HepG2 (cell line): ENCODE data around the gene SLC1A2. TPM values are rescaled to one million over a fixed set of nuclear protein-coding genes. Genes with fewer than 3 reads are reported as not detected.

Experiments used
- ATAC-seq: fragments of 200-7000 bp; cut with Tn5 transposase; 3 replicates; pipeline ENCODE4 v1.9.1; 2020; ENCODE audit warnings: mild to moderate bottlenecking, moderate library complexity
- BruUV-seq: library from RNA; stranded (reverse); fragments of 400-500 nt; replicated peaks from 2 replicates; lab custom pipeline; 2021; lab: Mats Ljungman, UMichigan
- CTCF ChIA-PET: fragments of 300-600 bp; formaldehyde crosslinking; extraction: SDS; loops from one replicate; lab custom pipeline; 2021; ENCODE audit warnings: low total read pairs, inconsistent platforms, low intra/inter-chr PET ratio; lab: Yijun Ruan, JAX
- POLR2A ChIA-PET: fragments of 350-600 bp; sonication (Branson Sonifier 250); formaldehyde crosslinking; loops from one replicate; lab custom pipeline; 2020; ENCODE audit warnings: antibody characterized with exemption, inconsistent platforms; lab: Yijun Ruan, JAX
- DNase-seq: peaks from one replicate; pipeline ENCODE4 v3.0.0-alpha.2; 2015; ENCODE audit warnings: low spot score
- FAIRE-seq: peaks from 3 replicates; lab custom pipeline; 2011; peaks lifted over from hg19 to GRCh38; lab: Jason Lieb, UNC
- H2AFZ ChIP-seq: one replicate; pipeline ENCODE4 v1.6.1; 2011; ENCODE audit warnings: low read length, inconsistent platforms
- H3K27ac ChIP-seq: fragments of 300-600 bp; 3 replicates; pipeline ENCODE4 v1.8.0; 2011; ENCODE audit warnings: mixed run types, mild to moderate bottlenecking, mixed read lengths, low read length, inconsistent platforms; ENCODE audit not compliant: insufficient read depth; ENCODE audit errors: extremely low read length
- H3K27me3 ChIP-seq, 2 experiments: fragments of 200-600 bp in 1 of 2; 2 replicates in 1 of 2; 3 replicates in 1 of 2; pipeline versions ENCODE4 v1.6.0 to v1.8.0; 2011; ENCODE audit warnings: low read length in 2 of 2, mild to moderate bottlenecking in 2 of 2, moderate library complexity in 2 of 2, inconsistent platforms in 1 of 2; ENCODE audit not compliant: insufficient read depth in 2 of 2, control insufficient read depth in 1 of 2
- H3K36me3 ChIP-seq, 2 experiments: fragments of 200-600 bp in 1 of 2; replicated peaks in 1 of 2; 2 replicates in 1 of 2; 3 replicates in 1 of 2; pipeline versions ENCODE4 v1.5.1 to v1.8.0; 2011; ENCODE audit warnings: low read length in 2 of 2, inconsistent platforms in 1 of 2; ENCODE audit not compliant: insufficient read depth in 2 of 2, control insufficient read depth in 1 of 2
- H3K4me1 ChIP-seq: 2 replicates; pipeline ENCODE4 v1.5.1; 2012; ENCODE audit warnings: low read length, inconsistent platforms; ENCODE audit not compliant: insufficient read depth
- H3K4me2 ChIP-seq: 2 replicates; pipeline ENCODE4 v1.6.0; 2011; ENCODE audit warnings: low read depth, low read length, inconsistent platforms
- H3K4me3 ChIP-seq, 3 experiments: fragments of 200-600 bp in 1 of 3; sonication (generic), shearing (Covaris generic) in 1 of 3; replicated peaks in 1 of 3; 2 replicates each; pipeline ENCODE4 v1.5.1; 2011 to 2016; ENCODE audit warnings: low read length in 3 of 3, inconsistent platforms in 2 of 3, low read depth in 2 of 3, mild to moderate bottlenecking in 2 of 3, control low read depth in 1 of 3, mixed read lengths in 1 of 3; ENCODE audit not compliant: insufficient read depth in 1 of 3
- H3K79me2 ChIP-seq: one replicate; pipeline ENCODE4 v1.6.1; 2011; ENCODE audit warnings: low read length, inconsistent platforms; ENCODE audit not compliant: insufficient read depth
- H3K9ac ChIP-seq: 2 replicates; pipeline ENCODE4 v1.6.0; 2011; ENCODE audit warnings: mild to moderate bottlenecking, low read depth, low read length, inconsistent platforms; ENCODE audit not compliant: insufficient read depth
- H3K9me3 ChIP-seq: 2 replicates; pipeline ENCODE4 v1.5.1; 2012; ENCODE audit warnings: mild to moderate bottlenecking, low read length
- H4K20me1 ChIP-seq: 2 replicates; pipeline ENCODE4 v1.6.0; 2011; ENCODE audit warnings: inconsistent platforms, mild to moderate bottlenecking, low read length, moderate library complexity; ENCODE audit not compliant: insufficient read depth
- ARNT ChIP-seq: fragments of 450-650 bp; IDR thresholded peaks from 2 replicates; pipeline ENCODE4 v1.6.1; 2017
- ARNT2 ChIP-seq: sonication (generic); formaldehyde crosslinking; IDR thresholded peaks from 2 replicates; pipeline ENCODE4 v1.8.0; 2022; ENCODE audit warnings: mild to moderate bottlenecking, low read depth, missing genetic modification reagents, moderate library complexity
- CENPT ChIP-seq: sonication (generic); formaldehyde crosslinking; IDR thresholded peaks from 2 replicates; pipeline ENCODE4 v1.8.0; 2022; ENCODE audit warnings: low read depth, mild to moderate bottlenecking, moderate library complexity, missing genetic modification reagents
- FOSL2 ChIP-seq: sonication (generic); formaldehyde crosslinking; IDR thresholded peaks from 2 replicates; pipeline ENCODE4 v1.4.0; 2020; ENCODE audit warnings: missing genetic modification reagents
- HNF4A ChIP-seq: sonication (generic); formaldehyde crosslinking; IDR thresholded peaks from 2 replicates; pipeline ENCODE4 v1.4.0; 2020; ENCODE audit warnings: missing genetic modification reagents
- HNRNPK ChIP-seq: fragments of 200-400 bp; formaldehyde crosslinking; IDR thresholded peaks from 2 replicates; pipeline ENCODE4 v1.6.1; 2018; ENCODE audit warnings: low read length, low read depth, moderate library complexity, mild to moderate bottlenecking; ENCODE audit not compliant: poor library complexity, severe bottlenecking
- JUNB ChIP-seq: sonication (generic); formaldehyde crosslinking; IDR thresholded peaks from 2 replicates; pipeline ENCODE4 v1.8.0; 2022; ENCODE audit warnings: missing genetic modification reagents, mild to moderate bottlenecking, borderline replicate concordance
- NR2F6 ChIP-seq, 2 experiments: IDR thresholded peaks; 2 replicates each; pipeline ENCODE4 v1.6.1; 2016; ENCODE audit warnings: antibody characterized with exemption in 1 of 2, mild to moderate bottlenecking in 1 of 2
- SUZ12 ChIP-seq: fragments of 150-350 bp; IDR thresholded peaks from 2 replicates; pipeline ENCODE4 v1.6.1; 2014; ENCODE audit warnings: low read depth, low read length
- YEATS2 ChIP-seq: sonication (generic); formaldehyde crosslinking; IDR thresholded peaks from 2 replicates; pipeline ENCODE4 v1.4.0; 2020; ENCODE audit warnings: missing genetic modification reagents, borderline replicate concordance
- ZNF253 ChIP-seq: sonication (generic); formaldehyde crosslinking; IDR thresholded peaks from 2 replicates; pipeline ENCODE4 v1.8.0; 2022; ENCODE audit warnings: mild to moderate bottlenecking, missing genetic modification reagents, borderline replicate concordance
- ZNF33B ChIP-seq: sonication (generic); formaldehyde crosslinking; IDR thresholded peaks from 2 replicates; pipeline ENCODE4 v1.5.1; 2020; ENCODE audit warnings: mild to moderate bottlenecking, missing genetic modification reagents
- ZNF557 ChIP-seq: sonication (generic); formaldehyde crosslinking; IDR thresholded peaks from 2 replicates; pipeline ENCODE4 v1.4.0; 2020; ENCODE audit warnings: missing genetic modification reagents
- ZNF781 ChIP-seq: sonication (generic); formaldehyde crosslinking; IDR thresholded peaks from 2 replicates; pipeline ENCODE4 v1.5.1; 2020; ENCODE audit warnings: borderline replicate concordance, mild to moderate bottlenecking, missing genetic modification reagents; ENCODE audit errors: not compliant biosample characterization
- WGBS: methylation state at CpG from one replicate; pipeline ENCODE4 v1.1.6; 2017; ENCODE audit warnings: low lambda C conversion rate; 5-methylcytosine and 5-hydroxymethylcytosine counted together
- in situ Hi-C: cut with HindIII; loops from 2 replicates; pipeline ENCODE4 v1.10.0; 2017; ENCODE audit warnings: low pct_unique_long_range_greater_than_20kb; ENCODE audit not compliant: extremely low pct_ligation_motif_present
- intact Hi-C: fragments of 100-400 bp; cut with micrococcal nuclease; formaldehyde crosslinking; loops from one replicate; pipeline ENCODE4 v1.10.0; 2022; ENCODE audit not compliant: unreplicated experiment
- polyA plus RNA-seq, 8 experiments: library from polyadenylated mRNA; depleted of rRNA in 3 of 8; stranded (reverse) in 7 of 8; unstranded in 1 of 8; fragments of >200 nt; fragmentation: Illumina TruSeq in 4 of 8; extraction: Trizol in 4 of 8; gene quantifications; 2 replicates each; pipeline versions ENCODE4 v1.2.1 to v1.2.3, GENCODE V29; 2011 to 2016; ENCODE audit warnings: low read depth in 4 of 8, missing spikeins in 1 of 8, mixed read lengths in 1 of 8; ENCODE audit not compliant: insufficient read depth in 1 of 8
- total RNA-seq, 5 experiments: library from RNA; depleted of rRNA; stranded (reverse); fragments of >200 nt; fragmentation: Illumina TruSeq; extraction: Trizol; gene quantifications; 2 replicates each; pipeline ENCODE4 v1.2.3, GENCODE V29; 2016; ENCODE audit warnings: low read depth in 1 of 5
- TF ChIP-seq, protein P1 (sequence below): sonication (generic); formaldehyde crosslinking; IDR thresholded peaks from 2 replicates; pipeline ENCODE4 v1.8.1; 2023; ENCODE audit warnings: mild to moderate bottlenecking, inconsistent platforms, moderate library complexity, missing genetic modification reagents, borderline replicate concordance
- TF ChIP-seq, protein P2 (sequence below): sonication (generic); formaldehyde crosslinking; IDR thresholded peaks from 2 replicates; pipeline ENCODE4 v1.4.0; 2020; ENCODE audit warnings: missing genetic modification reagents

Gene SLC1A2
- total and polyA plus RNA-seq, 2 of the 13 experiments (the other 11 are each of a cell fraction or from before 2014, with no cell fraction given) = 23.2 to 43.2 TPM

DNA sequence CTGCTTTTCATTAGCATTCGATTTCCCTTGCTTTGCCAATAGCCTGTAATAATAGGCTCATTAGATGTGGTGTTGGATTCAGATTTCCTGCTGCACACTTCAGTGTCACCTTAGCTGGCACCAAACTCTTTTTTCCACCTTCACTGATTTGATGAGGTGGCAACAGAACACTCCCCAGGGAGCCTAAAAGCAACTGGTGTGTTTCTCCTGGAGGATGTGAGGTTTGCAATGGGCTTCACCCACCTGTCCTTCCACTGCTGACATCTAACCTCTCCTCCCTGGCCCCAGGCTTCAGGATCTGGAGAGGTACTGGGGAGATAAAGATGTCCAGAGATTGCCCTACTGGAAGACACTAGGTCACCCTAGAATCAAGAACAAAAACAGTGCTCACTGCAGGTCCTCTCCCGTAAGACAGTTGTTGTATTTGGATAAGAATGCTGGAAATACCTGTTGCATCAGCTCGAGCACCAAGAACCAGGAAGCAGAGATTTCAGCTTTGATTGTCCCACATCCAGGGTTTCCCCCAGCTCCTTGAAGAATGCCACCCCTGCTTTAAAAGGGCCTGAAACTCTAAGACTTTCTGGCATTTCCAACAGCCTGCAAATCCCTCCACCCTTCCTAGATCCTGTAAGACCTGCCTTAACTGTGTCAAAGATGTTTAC, 96.9 kb downstream of the SLC1A2 start:
- Histone ChIP-seq H3K4me3 (no peak overlapping the region), H3K27me3 (no peaks in the 10 kb centered on the region), H3K9ac (no peak overlapping the region), H3K9me3 (no peaks in the 10 kb centered on the region), H3K4me1 (no peaks in the 10 kb centered on the region), H3K36me3 (peaks cover 1 to 13% of the 10 kb centered on the region in 2 experiments; a peak in 1 of 5 replicates), H2AFZ (no peak overlapping the region), H3K27ac (no peak overlapping the region), H4K20me1 (no peaks in the 10 kb centered on the region), H3K79me2 (no peaks in the 10 kb centered on the region), H3K4me2 (no peak overlapping the region)
- ChIA-PET CTCF (no interaction called here), POLR2A (no interaction called here)
- TF ChIP-seq, protein P1, sequence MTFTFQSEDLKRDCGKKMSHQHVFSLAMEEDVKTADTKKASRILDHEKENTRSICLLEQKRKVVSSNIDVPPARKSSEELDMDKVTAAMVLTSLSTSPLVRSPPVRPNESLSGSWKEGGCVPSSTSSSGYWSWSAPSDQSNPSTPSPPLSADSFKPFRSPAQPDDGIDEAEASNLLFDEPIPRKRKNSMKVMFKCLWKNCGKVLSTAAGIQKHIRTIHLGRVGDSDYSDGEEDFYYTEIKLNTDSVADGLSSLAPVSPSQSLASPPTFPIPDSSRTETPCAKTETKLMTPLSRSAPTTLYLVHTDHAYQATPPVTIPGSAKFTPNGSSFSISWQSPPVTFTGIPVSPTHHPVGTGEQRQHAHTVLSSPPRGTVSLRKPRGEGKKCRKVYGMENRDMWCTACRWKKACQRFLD (CRISPR knock-in tag) = no peak
- no peak for TF ChIP-seq ZNF253 (CRISPR knock-in tag)
- TF ChIP-seq ARNT = no peak
- no peak for TF ChIP-seq CENPT (CRISPR knock-in tag)
- TF ChIP-seq ZNF33B (CRISPR knock-in tag) = no peak
- TF ChIP-seq ZNF781 = no peak
- TF ChIP-seq SUZ12 = no peak
- TF ChIP-seq JUNB = no peak
- no peak for TF ChIP-seq YEATS2 (CRISPR knock-in tag)
- TF ChIP-seq HNRNPK = no peak
- no peak for TF ChIP-seq FOSL2 (CRISPR knock-in tag)
- no peak for TF ChIP-seq NR2F6 (IDR thresholded peaks at IDR 0.05)
- no peak for TF ChIP-seq NR2F6 (CRISPR knock-in tag; IDR thresholded peaks at IDR 0.05)
- TF ChIP-seq, protein P2, sequence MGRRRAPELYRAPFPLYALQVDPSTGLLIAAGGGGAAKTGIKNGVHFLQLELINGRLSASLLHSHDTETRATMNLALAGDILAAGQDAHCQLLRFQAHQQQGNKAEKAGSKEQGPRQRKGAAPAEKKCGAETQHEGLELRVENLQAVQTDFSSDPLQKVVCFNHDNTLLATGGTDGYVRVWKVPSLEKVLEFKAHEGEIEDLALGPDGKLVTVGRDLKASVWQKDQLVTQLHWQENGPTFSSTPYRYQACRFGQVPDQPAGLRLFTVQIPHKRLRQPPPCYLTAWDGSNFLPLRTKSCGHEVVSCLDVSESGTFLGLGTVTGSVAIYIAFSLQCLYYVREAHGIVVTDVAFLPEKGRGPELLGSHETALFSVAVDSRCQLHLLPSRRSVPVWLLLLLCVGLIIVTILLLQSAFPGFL = no peak
- TF ChIP-seq ARNT2 = no peak
- TF ChIP-seq ZNF557 (CRISPR knock-in tag) = no peak
- no peak for TF ChIP-seq HNF4A
- FAIRE-seq = no peak
- 86% methylated on average over 2 of the region's 3 CpGs for WGBS
- intact Hi-C loops (no loop called here), in situ Hi-C loops (no loop called here)
- DNase-seq = no peak
- no peak for ATAC-seq
- no TSS peak for BruUV-seq
